ENCODE results near the gene GNG11. TPM values are rescaled to one million over a fixed set of nuclear protein-coding genes. Genes with fewer than 3 reads are reported as not detected.

Gene GNG11
- total and polyA plus RNA-seq, 2 experiments from 2014 or later = 1.6 to 6.3 TPM

DNA sequence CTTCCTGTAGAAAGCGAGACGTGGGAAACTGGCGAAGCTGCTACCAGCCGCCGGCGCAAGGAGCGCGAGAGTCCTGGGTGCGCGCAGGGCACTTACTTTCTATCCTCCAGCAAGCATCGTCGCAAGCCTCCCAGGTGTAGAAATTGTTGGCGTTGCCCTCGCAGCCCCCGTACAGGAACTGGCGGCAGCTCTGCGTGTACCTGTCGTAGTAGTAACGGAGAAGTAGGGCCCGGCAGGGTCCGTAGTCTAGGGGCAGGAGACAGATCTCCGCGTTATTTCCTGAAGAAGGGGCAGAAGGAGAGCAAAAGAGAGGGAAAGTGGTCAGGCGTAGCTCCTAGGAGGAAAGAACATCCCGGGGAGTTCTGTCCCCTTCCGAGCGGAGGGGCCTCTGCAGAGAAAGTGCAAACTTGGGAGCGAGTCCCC is 31.5 kb upstream of the GNG11 start:
- H3K27me3 ChIP-seq (ENCODE audit: insufficient read depth) = peaks cover 29% of the 10 kb centered on the region
- peak; percentile 86 for DNase-seq (ENCODE audit: low spot score)
- H3K27ac ChIP-seq (ENCODE audit: low read depth) = no peak overlapping the region
- H3K36me3 Mint-ChIP-seq (ENCODE audit: low read depth) = no peaks in the 10 kb centered on the region
- H3K4me3 ChIP-seq = peak overlapping the region; percentile 93
- H4K20me1 ChIP-seq (replicated peaks; ENCODE audit: insufficient read depth) = no peaks in the 10 kb centered on the region
- no peaks in the 10 kb centered on the region for H3K79me2 ChIP-seq (replicated peaks; ENCODE audit: insufficient read depth)
- H3K4me1 ChIP-seq (ENCODE audit: insufficient read depth) = no peaks in the 10 kb centered on the region; the same call in 1 of the 2 replicates
- no peak for TF ChIP-seq ZNF114 (CRISPR knock-in tag; IDR thresholded peaks at IDR 0.05)
- TF ChIP-seq POLR2AphosphoS5 (IDR thresholded peaks at IDR 0.05; ENCODE audit: low read depth) = no peak
- TF ChIP-seq ZNF331 (CRISPR knock-in tag; IDR thresholded peaks at IDR 0.05; ENCODE audit: low read depth) = no peak
- 0 out of 4 replicates have a peak, but pooled peaks of 1 of the 2 experiments have one; percentile 7 for TF ChIP-seq CTCF (conservative IDR thresholded peaks at IDR 0.05; ENCODE audit: low read depth in 2 of 2)
- no peak for TF ChIP-seq ETS1 (IDR thresholded peaks at IDR 0.05)
- TF ChIP-seq EZH2phosphoT487 (IDR thresholded peaks at IDR 0.05; ENCODE audit: unreplicated experiment) = no peak
- no peaks in the 10 kb centered on the region; the same call in 1 of the 3 replicates for H3K9me3 Mint-ChIP-seq
- H3K27ac Mint-ChIP-seq = no peak overlapping the region
- ATAC-seq = peak; percentile 84
- H3K4me1 Mint-ChIP-seq = peaks cover 2% of the 10 kb centered on the region; the same call in 1 of the 3 replicates
- peak overlapping the region; percentile 92 for H3K4me2 ChIP-seq
- peaks cover 7% of the 10 kb centered on the region for H3K27me3 Mint-ChIP-seq (ENCODE audit: insufficient read depth, low read depth, poor library complexity)
- no peaks in the 10 kb centered on the region for H3K9me2 ChIP-seq (ENCODE audit: insufficient read depth)
- H3K36me3 ChIP-seq (ENCODE audit: insufficient read depth) = no peaks in the 10 kb centered on the region
- H3F3A ChIP-seq (replicated peaks; ENCODE audit: low read depth) = no peaks in the 10 kb centered on the region
- peak overlapping the region; percentile 98 for H2AFZ ChIP-seq
- H3K4me3 Mint-ChIP-seq = peak overlapping the region; percentile 93

DNA sequence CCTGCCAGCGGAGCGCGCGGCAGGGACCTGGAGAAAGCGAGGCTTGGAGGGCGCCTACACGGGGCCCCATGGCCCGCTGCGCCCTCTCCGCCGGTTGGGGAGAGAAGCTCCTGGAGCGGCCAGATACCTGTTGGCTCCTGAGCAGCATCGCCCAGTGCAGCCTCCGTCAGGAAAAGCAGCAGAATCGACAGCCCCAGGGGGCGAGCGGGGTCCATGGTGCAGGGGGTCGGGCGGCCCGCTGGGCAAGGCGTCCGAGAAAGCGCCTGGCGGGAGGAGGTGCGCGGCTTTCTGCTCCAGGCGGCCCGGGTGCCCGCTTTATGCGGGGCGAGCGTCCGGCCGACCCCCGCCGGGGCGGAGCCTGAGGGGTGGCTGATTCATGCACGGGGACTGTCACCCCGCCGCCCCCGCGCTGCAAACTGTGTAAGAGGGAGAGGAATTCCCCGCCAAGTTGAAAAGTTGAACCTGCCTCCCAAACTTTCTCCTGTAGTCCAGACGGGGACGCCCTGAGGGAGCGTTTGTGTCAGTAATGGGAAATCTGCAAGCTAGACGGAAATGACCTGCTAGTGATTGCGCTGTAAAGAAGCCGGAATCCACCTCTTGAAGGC is 31.0 kb upstream of the GNG11 start, which contains the start of gene TFPI2:
Gene TFPI2, minus strand, starts transcription at position 290 of the 605 bp plus-strand sequence. Its CDS starts 75 bp downstream, at position 215.
- Mint-ChIP-seq H3K27me3 (ENCODE audit: insufficient read depth, low read depth, poor library complexity) (peaks cover 7% of the 10 kb centered on the region), H3K27ac (no peak within 1 kb of the TSS), H3K36me3 (ENCODE audit: low read depth) (no peaks in the 10 kb centered on the region)

More for the DNA sequence above, 31.0 kb upstream of the GNG11 start, which contains the start of gene TFPI2:
- peak; percentile 76 for DNase-seq (ENCODE audit: low spot score)
- Mint-ChIP-seq H3K4me3 (peak within 1 kb of the TSS; percentile 93), H3K9me3 (no peaks in the 10 kb centered on the region; the same call in 1 of the 3 replicates), H3K4me1 (peaks cover 2% of the 10 kb centered on the region; the same call in 1 of the 3 replicates)
- Histone ChIP-seq H3K79me2 (replicated peaks; ENCODE audit: insufficient read depth) (no peaks in the 10 kb centered on the region), H3K4me2 (peak within 1 kb of the TSS; percentile 92), H3K36me3 (ENCODE audit: insufficient read depth) (no peaks in the 10 kb centered on the region), H3F3A (replicated peaks; ENCODE audit: low read depth) (no peaks in the 10 kb centered on the region), H3K27ac (ENCODE audit: low read depth) (no peak within 1 kb of the TSS), H3K9me2 (ENCODE audit: insufficient read depth) (no peaks in the 10 kb centered on the region), H3K27me3 (ENCODE audit: insufficient read depth) (peaks cover 29% of the 10 kb centered on the region), H4K20me1 (replicated peaks; ENCODE audit: insufficient read depth) (no peaks in the 10 kb centered on the region), H3K4me1 (ENCODE audit: insufficient read depth) (no peaks in the 10 kb centered on the region; the same call in 1 of the 2 replicates), H2AFZ (peak within 1 kb of the TSS; percentile 98), H3K4me3 (peak within 1 kb of the TSS; percentile 93)
- TF ChIP-seq ZNF462 (CRISPR knock-in tag; IDR thresholded peaks at IDR 0.05) (no peak), CTCF (conservative IDR thresholded peaks at IDR 0.05; ENCODE audit: low read depth in 2 of 2) (peak in 1 of 2 experiments; percentile 17; a peak in 2 of 4 replicates), NANOG (IDR thresholded peaks at IDR 0.05; ENCODE audit: borderline replicate concordance) (no peak)
- peak; percentile 90 for ATAC-seq

All from GM23338 (cell line).